ENCODE data around the gene KCNG2. TPM values are rescaled to one million over a fixed set of nuclear protein-coding genes. Genes with fewer than 3 reads are reported as not detected.

KCNG2 gene
- total RNA-seq, 1 donor from 2014 or later: not detected

- POLR2A ChIA-PET: no interaction called here
Measured at GRCh38 chr18:79795446-79795845, 2.3 kb upstream of the KCNG2 start.

DNA sequence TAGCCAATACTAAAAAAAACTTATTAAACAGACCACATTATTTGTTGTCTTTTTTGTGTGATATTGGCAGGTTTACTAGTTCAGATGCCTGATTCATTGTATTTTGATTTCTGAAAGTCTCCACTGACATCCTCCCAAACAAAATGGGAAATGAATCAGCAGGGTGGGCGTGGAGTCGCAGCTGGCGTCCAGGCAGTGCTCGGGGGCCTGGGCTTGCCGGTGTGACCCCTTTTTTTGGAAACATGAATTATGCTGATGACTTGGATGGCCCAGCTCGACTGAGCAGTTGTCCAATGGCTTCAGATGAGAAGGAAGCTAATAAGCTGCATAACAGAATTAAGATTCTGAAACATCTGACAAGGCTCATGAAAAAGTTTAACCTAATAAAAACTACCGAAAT, 1.7 kb upstream of the KCNG2 start:
- TF ChIP-seq, protein P1, sequence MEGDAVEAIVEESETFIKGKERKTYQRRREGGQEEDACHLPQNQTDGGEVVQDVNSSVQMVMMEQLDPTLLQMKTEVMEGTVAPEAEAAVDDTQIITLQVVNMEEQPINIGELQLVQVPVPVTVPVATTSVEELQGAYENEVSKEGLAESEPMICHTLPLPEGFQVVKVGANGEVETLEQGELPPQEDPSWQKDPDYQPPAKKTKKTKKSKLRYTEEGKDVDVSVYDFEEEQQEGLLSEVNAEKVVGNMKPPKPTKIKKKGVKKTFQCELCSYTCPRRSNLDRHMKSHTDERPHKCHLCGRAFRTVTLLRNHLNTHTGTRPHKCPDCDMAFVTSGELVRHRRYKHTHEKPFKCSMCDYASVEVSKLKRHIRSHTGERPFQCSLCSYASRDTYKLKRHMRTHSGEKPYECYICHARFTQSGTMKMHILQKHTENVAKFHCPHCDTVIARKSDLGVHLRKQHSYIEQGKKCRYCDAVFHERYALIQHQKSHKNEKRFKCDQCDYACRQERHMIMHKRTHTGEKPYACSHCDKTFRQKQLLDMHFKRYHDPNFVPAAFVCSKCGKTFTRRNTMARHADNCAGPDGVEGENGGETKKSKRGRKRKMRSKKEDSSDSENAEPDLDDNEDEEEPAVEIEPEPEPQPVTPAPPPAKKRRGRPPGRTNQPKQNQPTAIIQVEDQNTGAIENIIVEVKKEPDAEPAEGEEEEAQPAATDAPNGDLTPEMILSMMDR (IDR thresholded peaks at IDR 0.05): no peak
- CTCF ChIA-PET: no interaction called here
- no peaks in the 10 kb centered on the region for H3K9me3 Mint-ChIP-seq
- DNase-seq: no peak
- no peak for ATAC-seq (ENCODE audit: low read depth)
- H3K4me3 Mint-ChIP-seq: no peak overlapping the region
- POLR2A ChIA-PET: no interaction called here
- H3K27ac Mint-ChIP-seq: no peak overlapping the region
- H3K36me3 Mint-ChIP-seq (ENCODE audit: low read depth): no peaks in the 10 kb centered on the region
- peaks cover 34% of the 10 kb centered on the region for H3K27me3 Mint-ChIP-seq
- H3K4me1 Mint-ChIP-seq: peaks cover 39% of the 10 kb centered on the region
- intact Hi-C loops (cut with micrococcal nuclease): loop anchor here (2.0 to 5.0 kb wide), 3 partner anchors 166 to 359 kb away; partner anchors contain the start of genes HSBP1L1 and RBFA

More at GRCh38 chr18:79795446-79795845, 2.3 kb upstream of the KCNG2 start:
- TF ChIP-seq, protein P1 (IDR thresholded peaks at IDR 0.05): no peak
- Mint-ChIP-seq H3K27me3 (peaks cover 38% of the 10 kb centered on the region), H3K27ac (no peak overlapping the region), H3K9me3 (no peaks in the 10 kb centered on the region), H3K36me3 (ENCODE audit: low read depth) (no peaks in the 10 kb centered on the region), H3K4me1 (peaks cover 45% of the 10 kb centered on the region), H3K4me3 (no peak overlapping the region)
- no peak for ATAC-seq (ENCODE audit: low read depth)
- intact Hi-C loops (cut with micrococcal nuclease): loop anchor here (5.0 kb wide), 2 partner anchors 167 to 237 kb away; partner anchors contain the start of genes HSBP1L1 and RBFA
- CTCF ChIA-PET: no interaction called here
- DNase-seq: no peak

DNA sequence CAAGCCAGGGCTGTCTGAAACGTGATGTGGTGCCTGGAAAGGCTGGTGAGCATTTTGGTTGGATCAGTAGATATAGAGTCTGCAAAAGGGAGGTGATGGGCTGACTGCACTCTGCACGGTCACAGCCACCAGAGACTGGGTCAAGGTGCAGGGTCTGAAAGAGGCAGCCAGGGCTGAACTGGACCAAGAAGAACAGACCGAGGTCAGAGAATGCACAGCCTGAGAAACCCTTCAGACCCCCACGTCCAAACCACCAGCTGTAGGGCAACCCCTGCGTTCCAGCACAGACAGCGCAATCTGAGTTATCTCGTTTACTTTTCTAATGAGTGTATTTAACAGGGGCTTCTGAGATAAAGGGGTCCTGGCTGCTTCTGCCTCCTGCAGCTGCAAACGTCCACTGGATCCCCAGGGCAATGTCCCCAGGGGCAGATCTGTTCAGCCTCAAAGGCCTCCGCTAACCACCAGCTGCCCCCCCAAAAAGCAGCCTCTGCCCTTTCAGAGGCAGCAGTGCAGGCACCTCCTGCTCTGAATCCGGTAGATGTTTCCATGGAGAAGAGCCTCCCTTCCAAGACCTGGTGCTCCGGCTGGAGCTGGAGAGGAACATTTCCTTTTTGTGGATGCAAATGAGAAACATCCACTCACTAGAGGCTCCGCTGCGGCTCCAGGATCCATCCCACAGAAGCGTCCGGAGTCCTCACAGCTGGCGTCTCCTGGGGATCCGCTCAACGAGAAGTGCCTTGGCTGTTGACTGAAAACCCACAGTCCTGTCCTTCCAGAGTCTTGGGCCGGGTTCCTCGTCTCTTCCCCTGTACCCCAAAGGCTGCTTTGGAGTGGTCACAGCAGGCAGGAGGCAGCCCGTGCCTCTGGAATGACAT, 970 bp upstream of the KCNG2 start:
- H3K9me3 Mint-ChIP-seq: no peaks in the 10 kb centered on the region
- H3K27me3 Mint-ChIP-seq: peaks cover 27% of the 10 kb centered on the region
- CTCF ChIA-PET: no interaction called here
- POLR2A ChIA-PET: no interaction called here
- intact Hi-C loops (cut with micrococcal nuclease): loop anchor here (2.0 to 5.0 kb wide), 3 partner anchors 166 to 358 kb away; partner anchors contain the start of genes HSBP1L1 and RBFA
- no peak overlapping the region for H3K27ac Mint-ChIP-seq
- DNase-seq (no peak), ATAC-seq (ENCODE audit: low read depth) (no peak)
- peak overlapping the region; percentile 72 for H3K4me3 Mint-ChIP-seq
- TF ChIP-seq, protein P1 (IDR thresholded peaks at IDR 0.05): no peak
- H3K36me3 Mint-ChIP-seq (ENCODE audit: low read depth): no peaks in the 10 kb centered on the region
- H3K4me1 Mint-ChIP-seq: peaks cover 32% of the 10 kb centered on the region

DNA sequence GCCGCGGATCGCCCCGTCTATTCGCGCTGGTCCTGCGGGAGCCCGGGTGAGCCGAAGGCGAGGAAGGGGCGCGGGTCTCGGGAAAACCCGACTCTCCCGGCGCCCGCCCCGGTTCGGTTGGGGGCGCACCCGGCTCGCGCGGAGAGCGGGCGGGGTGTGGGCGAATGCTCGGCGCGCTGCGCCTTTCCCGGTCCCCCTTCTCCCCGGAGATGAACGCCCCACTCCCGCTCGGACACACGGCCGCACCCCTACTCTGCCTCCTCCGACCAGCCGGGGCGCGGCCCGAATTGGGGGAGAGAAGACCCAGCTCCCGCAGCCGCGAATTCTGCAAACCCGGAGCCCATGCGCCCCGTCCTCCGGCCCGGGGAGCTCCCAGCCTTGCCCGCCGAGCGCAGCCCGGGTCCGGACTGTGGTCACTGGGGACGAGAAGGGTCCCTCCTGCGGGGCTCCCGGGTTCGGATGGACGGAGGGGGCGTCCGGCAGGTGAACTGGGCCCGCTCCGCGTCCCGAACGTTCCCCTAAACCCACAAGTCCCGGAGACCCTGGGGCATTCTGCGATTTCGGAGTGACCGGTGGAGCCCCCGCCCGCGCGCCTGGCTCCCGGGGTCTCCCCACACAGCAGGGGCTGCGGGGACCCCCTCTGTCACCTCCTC, 734 bp downstream of the KCNG2 start:
- Mint-ChIP-seq H3K27me3 (peaks cover 22% of the 10 kb centered on the region), H3K4me1 (peaks cover 19% of the 10 kb centered on the region), H3K9me3 (no peaks in the 10 kb centered on the region), H3K4me3 (no peak overlapping the region), H3K27ac (no peak overlapping the region), H3K36me3 (ENCODE audit: low read depth) (no peaks in the 10 kb centered on the region)
- intact Hi-C loops (cut with micrococcal nuclease): loop anchor here (5.0 kb wide), 2 partner anchors 164 to 234 kb away; partner anchors contain the start of genes HSBP1L1 and RBFA
- ChIA-PET POLR2A (no interaction called here), CTCF (interaction anchor here (1.3 kb wide), 2 partner anchors 12 to 160 kb away, joined by 3 read pairs; no protein-coding TSS in a partner anchor)
- ATAC-seq (ENCODE audit: low read depth) (no peak), DNase-seq (no peak)
- TF ChIP-seq, protein P1 (IDR thresholded peaks at IDR 0.05): no peak

DNA sequence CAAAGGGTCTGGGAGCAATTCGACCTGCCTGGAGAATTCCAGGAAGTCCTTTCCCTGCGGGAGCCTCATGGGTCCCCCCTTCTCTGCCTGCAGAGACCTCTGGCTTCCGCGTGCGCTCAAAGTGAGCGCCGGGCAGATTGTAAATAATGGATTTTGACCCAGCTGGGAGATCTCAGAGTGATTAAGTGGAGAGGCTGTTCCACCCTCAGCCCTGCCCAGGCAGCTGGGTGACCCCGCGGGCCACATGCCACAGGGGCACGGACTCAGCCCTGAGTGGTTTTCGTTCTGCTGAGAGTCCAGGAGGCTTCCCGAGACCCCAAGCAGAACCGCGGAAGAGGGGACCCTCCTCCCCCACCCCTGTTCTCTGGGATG, 1.2 kb downstream of the KCNG2 start:
- peak overlapping the region; percentile 53 for H3K4me3 Mint-ChIP-seq
- no peaks in the 10 kb centered on the region for H3K36me3 Mint-ChIP-seq (ENCODE audit: low read depth)
- no peak overlapping the region for H3K27ac Mint-ChIP-seq
- intact Hi-C loops (cut with micrococcal nuclease): loop anchor here (5.0 kb wide), 2 partner anchors 163 to 233 kb away; partner anchors contain the start of genes HSBP1L1 and RBFA
- TF ChIP-seq, protein P1 (IDR thresholded peaks at IDR 0.05): no peak
- DNase-seq (no peak), ATAC-seq (ENCODE audit: low read depth) (no peak)
- H3K4me1 Mint-ChIP-seq: peaks cover 19% of the 10 kb centered on the region
- CTCF ChIA-PET: interaction anchor here (1.3 kb wide), 2 partner anchors 11 to 159 kb away, joined by 3 read pairs; no protein-coding TSS in a partner anchor
- peaks cover 22% of the 10 kb centered on the region for H3K27me3 Mint-ChIP-seq
- POLR2A ChIA-PET: interaction anchor here (0.9 kb wide), 1 partner anchor 146 kb away, joined by 3 read pairs; no protein-coding TSS in a partner anchor
- no peaks in the 10 kb centered on the region for H3K9me3 Mint-ChIP-seq
